Activated T-helper 1 cell treated with Interleukin-2 at 50 U/mL for 16 hours (primary cell): ENCODE data around the gene NFU1.
"Not testable (repeated sequence)": the region's sequence is repeated elsewhere in the genome, so short reads cannot be mapped to it uniquely, and the experiment has no call there.

Experiments
- DNase-seq: peaks from one replicate; pipeline ENCODE4 v3.0.0-alpha.2; 2020; ENCODE audit warnings: low read depth

The NFU1 gene

DNA sequence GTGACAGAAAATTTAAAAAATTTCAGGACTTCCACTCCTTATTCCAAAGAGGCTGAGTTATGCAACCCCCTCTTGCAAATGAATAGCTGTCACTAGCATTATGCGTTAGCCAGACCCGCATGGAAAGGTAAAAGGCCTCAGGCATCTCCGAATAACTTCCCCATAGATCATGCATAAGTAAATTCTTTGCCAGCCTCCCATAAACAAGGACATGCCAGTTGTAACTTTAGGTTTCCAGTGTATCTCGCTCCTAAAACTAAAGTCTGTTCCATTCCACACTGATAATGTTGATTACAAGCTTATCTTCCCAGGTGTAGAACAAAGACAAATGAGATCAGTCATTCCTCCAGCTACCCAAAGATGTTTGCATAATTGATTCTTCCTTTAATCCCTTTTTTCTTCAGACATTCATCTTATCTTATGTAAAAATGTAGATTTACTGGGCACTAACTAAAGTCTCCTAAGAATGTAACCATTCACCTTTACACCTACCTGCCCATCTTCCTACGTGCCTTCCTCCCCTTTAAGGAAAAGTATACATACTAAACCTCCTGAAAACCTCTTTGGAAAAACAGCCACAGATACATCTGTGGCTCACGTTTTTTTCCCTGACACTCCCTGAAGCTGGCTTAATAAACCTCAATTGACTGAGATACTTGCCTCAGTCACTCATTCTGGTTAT is 13.6 kb upstream of the NFU1 start:
- DNase-seq: no peak

GRCh38 chr2:69449906-69450305 is 12.7 kb upstream of the NFU1 start:
- DNase-seq: no peak

DNA sequence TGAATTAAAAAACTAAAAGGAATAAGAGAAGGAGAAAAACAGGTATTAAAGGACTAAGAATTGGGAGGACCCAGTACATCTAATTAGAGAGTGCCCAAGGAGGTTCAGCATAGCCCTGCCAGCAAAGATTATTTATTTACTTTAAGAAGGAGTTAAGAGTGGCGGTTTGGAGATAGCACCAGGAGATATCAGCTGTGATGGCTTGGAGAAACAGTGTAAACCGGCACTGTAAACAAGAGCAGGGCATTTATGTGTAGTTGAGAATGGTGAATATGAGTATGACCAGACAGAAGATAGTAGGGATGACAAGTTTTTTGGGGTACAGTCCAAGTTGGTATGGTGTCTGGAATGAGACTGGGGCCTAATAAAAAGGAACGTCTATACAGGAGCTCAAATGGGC is 6.4 kb upstream of the NFU1 start:
- DNase-seq: not testable (repeated sequence)

DNA sequence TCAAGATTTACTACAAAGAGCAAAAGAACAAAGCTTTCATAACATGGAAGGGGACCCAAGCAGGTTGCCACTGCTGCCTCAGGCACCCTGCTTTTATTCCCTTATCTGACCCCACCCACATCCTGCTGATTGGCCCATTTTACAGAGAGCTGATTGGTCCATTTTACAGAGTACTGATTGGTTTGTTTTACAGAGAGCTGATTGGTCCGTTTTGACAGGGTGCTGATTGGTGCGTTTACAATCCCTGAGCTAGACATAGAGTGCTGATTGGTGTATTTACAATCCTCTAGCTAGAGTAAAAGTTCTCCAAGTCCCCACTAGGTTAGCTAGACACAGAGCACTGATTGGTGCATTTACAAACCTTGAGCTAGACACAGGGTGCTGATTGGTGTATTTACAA is 2.3 kb upstream of the NFU1 start:
- not testable (repeated sequence) for DNase-seq

- DNase-seq: no peak
Observed at GRCh38 chr2:69438580-69438979, 1.3 kb upstream of the NFU1 start.

GRCh38 chr2:69437751-69438154 is 518 bp upstream of the NFU1 start:
- DNase-seq: no peak

- no peak for DNase-seq
Observed at GRCh38 chr2:69436596-69436937, 668 bp downstream of the NFU1 start.

GRCh38 chr2:69434753-69435152 is 2.5 kb downstream of the NFU1 start:
- DNase-seq: no peak

GRCh38 chr2:69429491-69430183 is 7.6 kb downstream of the NFU1 start:
- no peak for DNase-seq

- DNase-seq: no peak
Observed at GRCh38 chr2:69428981-69429380, 8.3 kb downstream of the NFU1 start.

GRCh38 chr2:69424419-69424818 is 12.8 kb downstream of the NFU1 start:
- no peak for DNase-seq

DNA sequence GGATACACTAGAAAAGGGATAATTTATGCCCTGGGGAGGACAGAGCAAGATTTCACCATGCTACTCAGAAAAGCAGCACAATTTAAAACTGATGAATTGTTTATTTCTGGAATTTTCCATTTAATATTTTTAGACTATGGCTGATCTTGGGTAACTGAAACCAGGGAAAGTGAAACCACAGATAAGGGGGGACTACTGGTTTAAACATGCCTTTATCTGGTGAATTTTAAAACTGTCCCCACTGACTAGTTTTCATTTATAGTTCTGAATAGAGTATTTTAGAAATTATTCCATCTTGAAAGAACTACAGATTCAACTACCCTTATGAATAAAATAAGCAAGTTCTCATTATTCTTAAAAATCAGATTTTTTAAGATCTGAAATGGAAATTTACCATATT is 15.0 kb downstream of the NFU1 start:
- no peak for DNase-seq

DNA sequence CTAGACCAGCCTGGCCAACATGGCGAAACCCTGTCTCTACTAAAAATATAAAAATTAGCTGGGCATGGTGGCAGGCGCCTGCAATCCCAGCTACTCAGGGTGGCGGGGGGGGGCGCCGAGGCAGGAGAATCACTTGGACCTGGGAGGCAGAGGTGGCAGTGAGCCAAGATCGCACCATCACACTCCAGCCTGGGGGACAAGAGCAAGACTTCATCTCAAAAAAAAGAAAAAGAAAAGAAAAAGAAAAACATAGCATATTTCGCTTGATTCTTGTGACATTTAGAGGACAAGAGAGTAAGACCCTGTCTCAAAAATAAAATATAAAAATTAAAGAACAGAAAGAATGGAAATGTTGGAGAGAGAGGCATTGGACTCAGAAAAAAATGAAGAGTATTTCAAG is 18.1 kb downstream of the NFU1 start:
- not testable (repeated sequence) for DNase-seq

GRCh38 chr2:69416147-69416546 is 21.1 kb downstream of the NFU1 start:
- no peak for DNase-seq

DNA sequence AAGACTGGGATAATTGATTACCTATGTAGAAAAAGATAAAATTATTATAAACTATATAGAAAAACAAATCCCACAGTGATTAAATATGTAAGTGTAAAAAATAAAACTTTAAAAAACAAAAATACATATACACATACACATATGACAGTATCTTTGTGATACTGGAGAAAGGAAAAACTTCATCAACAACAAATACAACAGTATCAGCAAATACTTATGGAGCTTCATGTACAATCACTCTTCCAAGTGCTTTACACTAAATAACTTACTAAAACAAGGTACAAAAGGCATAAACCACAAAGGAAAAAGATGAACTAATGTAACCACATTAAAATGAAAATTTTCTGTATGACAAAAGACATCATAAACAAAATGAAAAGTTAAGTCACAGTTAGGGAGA is 26.1 kb downstream of the NFU1 start:
- no peak for DNase-seq

- no peak for DNase-seq
Observed at GRCh38 chr2:69405306-69405705, 31.9 kb downstream of the NFU1 start.

- no peak for DNase-seq
Observed at GRCh38 chr2:69400121-69400520, 37.1 kb downstream of the NFU1 start.

- no peak for DNase-seq
Observed at GRCh38 chr2:69397234-69397633, 40.0 kb downstream of the NFU1 start.

DNA sequence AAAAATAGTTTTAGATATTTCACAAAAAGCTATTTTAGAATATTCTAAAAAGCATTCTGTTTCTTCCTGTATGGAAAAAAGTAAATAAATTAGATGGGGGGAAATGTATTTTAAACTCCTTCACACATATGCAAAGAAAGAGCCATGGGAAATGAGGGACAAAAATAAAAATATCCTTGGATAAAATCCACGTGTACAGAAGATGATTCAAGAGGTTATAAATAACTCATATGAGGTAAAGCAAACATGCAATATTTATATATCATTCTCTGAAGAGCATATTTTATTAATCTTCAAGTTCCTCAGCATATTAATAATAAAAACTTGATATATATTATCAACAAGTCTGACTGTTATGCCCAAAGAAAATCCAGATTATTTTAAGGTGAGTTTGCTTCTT is 41.4 kb downstream of the NFU1 start:
- DNase-seq: no peak

- DNase-seq: no peak
Observed at GRCh38 chr2:69393963-69394362, 43.3 kb downstream of the NFU1 start.

- DNase-seq: no peak
Observed at GRCh38 chr2:69390471-69390870, 46.8 kb downstream of the NFU1 start.

- DNase-seq: no peak
Observed at GRCh38 chr2:69390001-69390400, 47.2 kb downstream of the NFU1 start.

DNA sequence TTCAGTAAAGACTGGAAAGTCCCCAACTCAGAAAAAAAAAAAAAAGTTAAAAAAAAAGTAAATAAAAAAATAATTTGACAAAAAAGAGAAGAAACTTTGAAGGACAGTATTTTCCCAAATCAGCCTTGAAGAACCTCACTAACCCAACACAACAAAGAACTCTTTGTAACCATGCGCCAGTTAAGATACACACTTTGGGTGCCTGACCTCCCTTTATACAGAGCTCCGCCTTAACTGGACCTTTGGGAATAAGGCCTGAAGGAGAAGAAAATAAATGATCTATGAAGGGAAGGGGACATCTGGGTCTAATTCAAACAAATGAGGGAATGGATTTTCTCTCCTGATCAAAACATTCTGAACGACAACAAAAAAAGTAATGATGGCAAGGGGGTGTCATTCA is 48.0 kb downstream of the NFU1 start:
- no peak for DNase-seq
